ENCODE data around the gene METTL1.

Gene METTL1

DNA sequence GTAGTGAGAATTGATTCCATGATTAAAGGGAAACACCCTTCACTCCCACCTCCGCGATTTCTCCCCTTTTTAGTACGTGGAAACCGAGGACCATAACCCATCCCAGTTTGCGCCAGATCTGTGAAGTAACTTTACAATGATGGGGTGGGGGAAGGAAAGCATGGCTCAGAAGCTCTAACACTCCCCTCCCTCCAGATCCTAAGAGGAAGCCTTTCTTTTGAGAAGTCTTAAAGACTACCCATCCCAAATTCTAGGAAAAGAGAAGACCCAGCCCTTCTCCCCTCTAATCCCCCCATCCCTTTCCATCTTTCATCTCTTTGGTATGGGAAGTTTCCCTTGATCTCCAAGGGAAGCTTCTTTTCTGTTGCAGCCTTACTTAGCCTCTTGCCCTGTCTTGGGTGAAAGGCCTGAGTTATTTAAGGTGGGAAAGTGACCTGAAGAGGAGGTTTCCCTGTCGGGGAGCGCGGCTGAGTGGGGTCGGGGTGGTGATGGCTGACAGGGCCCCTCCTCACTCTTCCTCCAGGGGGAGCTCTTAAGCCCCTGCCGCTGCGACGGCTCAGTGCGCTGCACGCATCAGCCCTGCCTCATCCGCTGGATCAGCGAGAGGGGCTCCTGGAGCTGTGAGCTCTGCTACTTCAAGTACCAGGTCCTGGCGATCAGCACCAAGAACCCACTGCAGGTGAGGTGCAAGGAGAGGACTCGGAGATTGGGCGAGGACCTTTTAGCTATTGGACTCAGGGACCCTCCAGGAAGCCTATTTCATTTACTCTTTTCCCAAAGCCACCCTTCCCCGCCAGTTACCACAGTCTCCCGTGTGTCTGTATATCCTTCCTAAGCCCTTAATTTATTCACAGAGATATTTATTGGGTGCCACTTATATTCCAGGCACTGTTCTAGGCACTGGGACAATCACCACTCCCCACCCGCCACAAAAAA, 15.2 kb downstream of the METTL1 start:
- peak overlapping the region; percentile 84 for H3K4me3 Mint-ChIP-seq
- peak overlapping the region; percentile 86 for H3K27ac Mint-ChIP-seq
- no peaks in the 10 kb centered on the region for H3K9me3 Mint-ChIP-seq
- no peaks in the 10 kb centered on the region for H3K27me3 Mint-ChIP-seq
- peaks cover 51% of the 10 kb centered on the region for H3K36me3 Mint-ChIP-seq (ENCODE audit: low read depth)
- peak; percentile 81 for DNase-seq
- H3K4me1 Mint-ChIP-seq (ENCODE audit: low read depth): peaks cover 54% of the 10 kb centered on the region

DNA sequence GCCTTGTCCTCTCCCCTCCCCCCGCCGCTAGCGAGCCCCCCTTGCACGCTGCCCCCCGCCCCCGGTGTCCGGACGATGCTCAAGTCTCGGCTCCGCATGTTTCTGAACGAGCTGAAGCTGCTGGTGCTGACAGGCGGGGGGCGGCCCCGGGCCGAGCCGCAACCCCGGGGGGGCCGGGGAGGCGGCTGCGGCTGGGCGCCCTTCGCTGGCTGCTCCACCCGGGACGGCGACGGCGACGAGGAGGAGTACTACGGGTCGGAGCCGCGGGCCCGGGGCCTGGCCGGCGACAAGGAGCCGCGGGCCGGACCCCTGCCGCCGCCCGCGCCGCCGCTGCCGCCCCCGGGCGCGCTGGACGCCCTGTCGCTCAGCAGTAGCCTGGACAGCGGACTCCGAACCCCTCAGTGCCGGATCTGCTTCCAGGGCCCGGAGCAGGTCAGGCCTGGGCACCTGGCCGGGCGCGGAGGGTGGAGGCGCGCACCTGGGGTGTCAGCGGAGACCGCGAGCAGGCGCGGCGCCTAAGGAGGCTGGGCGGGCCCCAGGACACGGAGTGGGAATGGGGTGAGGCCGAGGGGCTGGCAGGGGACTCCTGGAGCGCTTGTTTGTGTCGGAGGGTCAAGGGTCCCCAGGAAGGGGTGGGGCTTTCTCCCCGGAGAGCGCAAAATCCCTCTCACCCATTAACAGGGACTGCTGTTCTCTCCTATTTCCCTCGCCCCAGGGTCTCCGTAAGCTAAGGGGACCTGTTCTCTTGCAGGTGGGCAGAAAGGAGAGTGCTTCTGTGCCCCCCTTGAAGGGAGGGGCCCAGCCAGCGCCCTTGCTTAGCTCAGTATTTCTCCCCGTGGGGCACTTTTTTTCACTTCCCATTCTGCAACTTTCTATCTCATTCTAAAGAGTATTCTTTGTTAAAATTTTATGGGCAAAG, 16.2 kb downstream of the METTL1 start:
- Mint-ChIP-seq H3K4me3 (peak overlapping the region; percentile 84), H3K27ac (peak overlapping the region; percentile 19), H3K9me3 (no peaks in the 10 kb centered on the region), H3K36me3 (ENCODE audit: low read depth) (peaks cover 51% of the 10 kb centered on the region), H3K4me1 (ENCODE audit: low read depth) (peaks cover 61% of the 10 kb centered on the region), H3K27me3 (no peaks in the 10 kb centered on the region)
- DNase-seq: peak; percentile 58

DNA sequence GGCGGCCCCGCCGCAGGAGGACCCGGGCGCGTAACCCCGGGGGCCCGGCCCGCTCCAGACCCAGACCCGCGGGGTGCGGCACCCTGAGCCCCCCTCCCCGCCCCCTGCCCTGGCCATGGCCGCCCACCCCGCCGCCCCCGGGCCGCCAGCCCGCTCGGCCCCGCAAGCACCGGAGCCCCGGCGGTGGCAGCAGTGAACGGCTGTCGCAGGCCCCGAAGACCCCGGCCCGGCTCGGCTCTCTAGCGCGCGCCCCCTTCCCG, 16.8 kb downstream of the METTL1 start:
- peaks cover 51% of the 10 kb centered on the region for H3K36me3 Mint-ChIP-seq (ENCODE audit: low read depth)
- no peaks in the 10 kb centered on the region for H3K27me3 Mint-ChIP-seq
- H3K4me3 Mint-ChIP-seq: peak overlapping the region; percentile 81
- no peak overlapping the region for H3K27ac Mint-ChIP-seq
- DNase-seq: no peak
- peaks cover 61% of the 10 kb centered on the region for H3K4me1 Mint-ChIP-seq (ENCODE audit: low read depth)
- no peaks in the 10 kb centered on the region for H3K9me3 Mint-ChIP-seq

DNA sequence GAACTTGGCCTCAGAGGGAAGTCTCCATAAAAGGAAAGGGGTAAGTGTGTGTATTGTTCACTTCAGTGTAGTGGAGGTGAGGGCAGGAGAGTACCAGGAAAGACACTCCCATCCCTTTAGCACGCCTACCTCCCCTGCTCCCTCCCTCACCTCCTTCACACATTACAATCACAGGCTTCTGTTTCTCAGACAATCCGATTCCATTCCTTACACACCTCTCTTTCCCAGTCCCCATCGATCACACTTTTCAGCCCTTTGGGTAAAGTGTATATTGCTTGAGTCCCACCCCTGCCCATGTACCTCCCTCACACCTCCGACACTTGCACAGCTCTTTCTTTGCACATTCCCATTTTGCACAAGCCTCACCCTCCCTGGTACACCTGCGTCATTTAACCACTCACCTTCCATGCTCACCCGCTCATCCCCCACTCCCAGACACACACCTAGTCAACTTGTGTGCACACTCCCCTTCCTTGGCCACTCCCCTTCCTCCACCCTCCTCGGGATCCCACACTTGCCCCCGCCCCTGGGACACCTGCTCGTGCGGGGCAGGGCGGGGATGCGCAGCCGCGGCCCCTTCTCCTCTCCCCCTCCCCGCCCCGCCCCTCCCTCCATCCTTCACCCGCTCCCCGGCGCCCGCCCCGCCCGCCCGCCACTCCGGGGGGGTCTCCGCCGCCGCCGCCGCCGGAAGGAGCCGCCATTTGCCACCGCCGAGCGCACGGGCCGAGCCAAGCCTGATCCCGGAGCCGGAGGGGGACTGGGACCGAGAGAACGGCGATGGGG, 17.3 kb downstream of the METTL1 start, which contains the start of gene MARCHF9:
Gene MARCHF9, plus strand, starts transcription at position 693 of the 783 bp plus-strand sequence. CDS start 426 bp downstream, outside the sequence.
- peak within 1 kb of the TSS; percentile 91 for H3K27ac Mint-ChIP-seq
- peaks cover 59% of the 10 kb centered on the region for H3K4me1 Mint-ChIP-seq (ENCODE audit: low read depth)
- no peaks in the 10 kb centered on the region for H3K9me3 Mint-ChIP-seq
- peak; percentile 87 for DNase-seq
- peak within 1 kb of the TSS; percentile 84 for H3K4me3 Mint-ChIP-seq
- peaks cover 50% of the 10 kb centered on the region for H3K36me3 Mint-ChIP-seq (ENCODE audit: low read depth)
- H3K27me3 Mint-ChIP-seq: no peaks in the 10 kb centered on the region

DNA sequence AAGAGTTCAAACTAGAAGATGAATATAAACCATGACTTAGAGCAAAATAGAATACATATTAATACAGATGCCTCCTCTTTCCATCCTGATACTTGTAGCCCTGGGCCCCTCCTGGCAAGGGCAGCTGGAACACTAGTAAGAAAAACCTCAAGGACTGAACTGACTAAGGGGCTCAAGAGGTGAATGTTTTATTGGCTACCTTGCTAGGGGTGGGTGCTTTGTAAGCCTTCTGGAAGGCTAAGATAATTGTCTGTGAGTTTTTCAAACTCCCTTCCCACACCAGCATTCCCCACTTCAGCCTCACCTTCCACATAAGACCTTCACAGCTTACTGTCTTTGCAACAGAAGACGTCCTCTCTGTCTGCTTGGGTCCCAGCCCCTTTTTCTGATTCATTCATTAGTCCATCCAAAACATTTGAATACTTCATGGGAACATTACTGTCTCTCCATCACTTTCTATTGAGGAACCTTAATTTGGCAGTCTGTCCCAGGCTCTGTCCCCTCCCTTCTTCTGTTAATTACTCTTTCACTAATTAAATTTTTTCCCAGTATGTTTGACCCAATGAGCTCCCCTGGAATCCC, 18.1 kb downstream of the METTL1 start:
- peaks cover 50% of the 10 kb centered on the region for H3K36me3 Mint-ChIP-seq (ENCODE audit: low read depth)
- DNase-seq: no peak
- H3K4me3 Mint-ChIP-seq: peak overlapping the region; percentile 81
- H3K27me3 Mint-ChIP-seq: no peaks in the 10 kb centered on the region
- peaks cover 58% of the 10 kb centered on the region for H3K4me1 Mint-ChIP-seq (ENCODE audit: low read depth)
- H3K27ac Mint-ChIP-seq: peak overlapping the region; percentile 91
- no peaks in the 10 kb centered on the region for H3K9me3 Mint-ChIP-seq

DNA sequence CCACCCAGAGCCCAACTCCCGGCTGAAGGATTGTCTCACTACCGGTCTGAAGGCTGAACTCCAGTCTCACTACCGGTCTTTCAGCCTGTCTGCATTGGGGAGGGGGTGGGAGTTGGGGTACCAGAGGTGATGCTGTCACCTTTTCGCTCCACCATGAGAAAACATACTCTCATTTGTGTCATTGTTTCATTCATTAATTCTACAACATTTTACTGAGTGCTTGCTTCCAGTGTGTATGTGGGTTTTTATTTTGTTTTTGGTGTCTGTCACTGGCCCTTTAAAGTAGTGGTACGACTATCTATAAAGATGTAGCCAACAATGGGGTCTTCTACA, 19.3 kb downstream of the METTL1 start:
- Mint-ChIP-seq H3K4me1 (ENCODE audit: low read depth) (peaks cover 59% of the 10 kb centered on the region), H3K4me3 (peak overlapping the region; percentile 95), H3K27ac (peak overlapping the region; percentile 97), H3K36me3 (ENCODE audit: low read depth) (peaks cover 50% of the 10 kb centered on the region), H3K9me3 (no peaks in the 10 kb centered on the region), H3K27me3 (no peaks in the 10 kb centered on the region)
- DNase-seq: no peak

DNA sequence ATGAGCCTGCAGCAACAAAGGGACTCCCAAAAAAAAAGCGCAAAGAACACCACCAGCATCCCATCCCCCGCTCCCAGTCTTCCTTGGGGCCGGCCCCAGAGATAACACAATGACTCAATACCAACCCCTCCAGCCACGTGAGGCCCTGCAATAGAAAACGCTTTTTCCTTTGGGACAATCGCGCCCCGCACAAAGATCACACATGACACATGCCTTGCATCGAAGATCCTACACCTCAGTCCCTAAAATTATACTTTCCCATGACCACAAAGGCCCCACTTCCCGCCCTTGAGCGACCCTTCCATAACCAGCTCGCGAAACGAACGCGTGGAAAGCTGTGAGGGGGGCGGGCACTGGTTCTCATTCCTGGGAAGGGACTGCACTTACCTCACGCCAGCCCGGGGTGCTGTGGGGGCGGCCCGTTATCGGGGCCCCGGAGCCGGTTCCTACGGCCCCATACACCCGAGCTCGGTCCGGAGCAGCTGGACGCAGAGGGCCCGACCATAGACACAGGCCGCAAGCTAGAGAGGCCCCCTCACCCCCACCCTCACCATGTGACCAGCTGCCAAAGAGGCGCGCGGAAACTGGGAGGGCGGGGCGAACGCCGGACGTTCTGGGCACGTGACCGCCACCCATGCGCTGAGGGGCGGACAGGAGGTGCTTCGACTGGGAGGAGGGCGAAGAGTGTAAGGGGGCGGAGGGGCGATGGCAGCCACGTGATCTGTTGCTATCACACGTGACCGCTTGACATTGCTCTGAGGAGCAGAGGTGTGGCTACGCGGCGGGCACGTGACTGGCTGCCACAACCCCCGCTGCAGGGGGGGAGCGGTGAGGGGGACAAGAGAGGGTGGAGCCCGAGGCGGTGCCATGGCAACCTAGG, 19.9 kb downstream of the METTL1 start, which contains the start of gene CDK4:
Gene CDK4, minus strand, starts transcription at position 523 of the 880 bp plus-strand sequence. CDS start 593 bp downstream, outside the sequence.
- H3K36me3 Mint-ChIP-seq (ENCODE audit: low read depth): peaks cover 53% of the 10 kb centered on the region
- no peaks in the 10 kb centered on the region for H3K27me3 Mint-ChIP-seq
- no peaks in the 10 kb centered on the region for H3K9me3 Mint-ChIP-seq
- DNase-seq: peak; percentile 98
- H3K27ac Mint-ChIP-seq: peak within 1 kb of the TSS; percentile 97
- peak within 1 kb of the TSS; percentile 95 for H3K4me3 Mint-ChIP-seq
- peaks cover 58% of the 10 kb centered on the region for H3K4me1 Mint-ChIP-seq (ENCODE audit: low read depth)

DNA sequence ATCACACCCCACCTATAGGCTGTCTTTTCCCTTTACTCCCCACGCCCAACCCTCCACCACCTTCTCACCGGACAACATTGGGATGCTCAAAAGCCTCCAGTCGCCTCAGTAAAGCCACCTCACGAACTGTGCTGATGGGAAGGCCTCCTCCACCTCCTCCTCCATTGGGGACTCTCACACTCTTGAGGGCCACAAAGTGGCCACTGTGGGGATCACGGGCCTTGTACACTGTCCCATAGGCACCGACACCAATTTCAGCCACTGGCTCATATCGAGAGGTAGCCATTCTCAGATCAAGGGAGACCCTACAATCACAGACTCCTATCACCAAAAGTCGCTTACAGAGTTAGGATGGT, 20.5 kb downstream of the METTL1 start:
- Mint-ChIP-seq H3K4me3 (peak overlapping the region; percentile 95), H3K4me1 (ENCODE audit: low read depth) (peaks cover 56% of the 10 kb centered on the region), H3K36me3 (ENCODE audit: low read depth) (peaks cover 55% of the 10 kb centered on the region), H3K27ac (peak overlapping the region; percentile 97), H3K9me3 (no peaks in the 10 kb centered on the region), H3K27me3 (no peaks in the 10 kb centered on the region)
- peak; percentile 45 for DNase-seq

DNA sequence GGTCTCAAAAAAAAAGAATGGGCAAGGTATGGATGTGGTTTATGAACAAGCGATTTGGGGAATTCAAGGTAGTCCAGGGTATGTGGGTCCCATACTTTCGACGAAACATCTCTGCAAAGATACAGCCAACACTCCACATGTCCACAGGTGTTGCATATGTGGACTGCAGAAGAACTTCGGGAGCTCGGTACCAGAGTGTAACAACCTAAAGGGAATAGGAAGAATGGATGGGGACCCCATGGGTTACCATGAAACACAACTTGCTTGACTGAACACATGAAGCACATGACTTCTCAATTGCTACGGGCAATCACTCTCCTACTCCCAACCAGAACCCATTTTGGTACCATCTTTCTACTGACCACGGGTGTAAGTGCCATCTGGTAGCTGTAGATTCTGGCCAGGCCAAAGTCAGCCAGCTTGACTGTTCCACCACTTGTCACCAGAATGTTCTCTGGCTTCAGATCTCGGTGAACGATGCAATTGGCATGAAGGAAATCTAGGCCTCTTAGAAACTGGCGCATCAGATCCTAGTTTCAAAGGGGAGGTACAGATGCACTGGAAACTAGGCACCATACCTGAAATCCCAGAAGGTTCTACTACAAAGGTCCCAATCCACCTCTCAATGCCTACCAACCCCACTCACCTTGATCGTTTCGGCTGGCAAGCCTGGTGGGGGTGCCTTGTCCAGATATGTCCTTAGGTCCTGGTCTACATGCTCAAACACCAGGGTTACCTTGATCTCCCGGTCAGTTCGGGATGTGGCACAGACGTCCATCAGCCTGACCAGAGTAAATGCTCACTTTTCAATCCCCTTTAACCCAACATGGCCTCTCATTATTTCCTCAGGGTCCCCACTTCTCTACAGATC, 21.1 kb downstream of the METTL1 start:
- peaks cover 57% of the 10 kb centered on the region for H3K4me1 Mint-ChIP-seq (ENCODE audit: low read depth)

DNA sequence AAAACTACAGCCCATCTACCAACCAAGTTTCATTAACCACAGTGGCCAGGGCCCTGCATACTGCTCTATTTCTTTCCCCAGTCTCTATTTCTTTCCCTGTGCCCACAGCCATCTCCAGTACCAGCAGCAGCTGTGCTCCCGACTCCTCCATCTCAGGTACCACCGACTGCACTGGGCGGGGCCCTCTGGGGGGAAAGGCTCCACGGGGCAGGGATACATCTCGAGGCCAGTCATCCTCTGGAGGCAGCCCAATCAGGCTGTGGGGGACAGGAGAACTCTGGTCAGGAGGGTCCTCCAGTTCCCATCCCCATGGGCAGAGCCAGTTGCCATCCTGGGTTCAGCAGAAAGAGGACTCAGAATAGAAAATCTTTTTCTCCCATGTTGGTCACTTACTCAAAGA, 22.8 kb downstream of the METTL1 start:
- H3K27me3 Mint-ChIP-seq: no peaks in the 10 kb centered on the region
- peaks cover 66% of the 10 kb centered on the region for H3K4me1 Mint-ChIP-seq (ENCODE audit: low read depth)
- H3K9me3 Mint-ChIP-seq: no peaks in the 10 kb centered on the region
- H3K4me3 Mint-ChIP-seq: peak overlapping the region; percentile 14
- H3K36me3 Mint-ChIP-seq (ENCODE audit: low read depth): peaks cover 72% of the 10 kb centered on the region
- DNase-seq: no peak
- peak overlapping the region; percentile 85 for H3K27ac Mint-ChIP-seq

More for the DNA sequence above, 21.1 kb downstream of the METTL1 start:
- Mint-ChIP-seq H3K36me3 (ENCODE audit: low read depth) (peaks cover 61% of the 10 kb centered on the region), H3K4me3 (peak overlapping the region; percentile 95), H3K27ac (peak overlapping the region; percentile 97), H3K27me3 (no peaks in the 10 kb centered on the region), H3K9me3 (no peaks in the 10 kb centered on the region)
- DNase-seq: no peak

DNA sequence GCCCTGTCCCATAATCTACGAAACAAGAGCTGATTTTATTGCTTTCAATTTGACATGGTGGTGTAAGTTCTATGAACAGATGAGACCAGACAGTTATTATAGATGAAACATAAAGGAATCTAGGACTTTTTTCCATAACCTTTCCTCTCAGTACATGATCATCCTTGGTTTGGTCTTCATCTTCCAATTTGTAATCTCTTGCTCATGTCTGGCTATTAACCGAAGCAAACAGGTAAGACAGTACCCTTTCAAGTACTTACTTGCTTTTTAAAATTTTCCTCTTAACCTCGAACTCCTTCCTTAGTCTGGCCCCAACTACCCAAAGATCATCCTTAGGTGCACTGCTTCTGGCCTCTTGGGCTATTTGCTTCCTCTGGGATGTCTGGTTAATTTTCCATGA, 25.9 kb downstream of the METTL1 start:
- H3K27me3 Mint-ChIP-seq: no peaks in the 10 kb centered on the region
- no peak for DNase-seq
- peak overlapping the region; percentile 93 for H3K4me3 Mint-ChIP-seq
- peak overlapping the region; percentile 96 for H3K27ac Mint-ChIP-seq
- H3K36me3 Mint-ChIP-seq (ENCODE audit: low read depth): peaks cover 69% of the 10 kb centered on the region
- H3K4me1 Mint-ChIP-seq (ENCODE audit: low read depth): peaks cover 66% of the 10 kb centered on the region
- H3K9me3 Mint-ChIP-seq: no peaks in the 10 kb centered on the region

DNA sequence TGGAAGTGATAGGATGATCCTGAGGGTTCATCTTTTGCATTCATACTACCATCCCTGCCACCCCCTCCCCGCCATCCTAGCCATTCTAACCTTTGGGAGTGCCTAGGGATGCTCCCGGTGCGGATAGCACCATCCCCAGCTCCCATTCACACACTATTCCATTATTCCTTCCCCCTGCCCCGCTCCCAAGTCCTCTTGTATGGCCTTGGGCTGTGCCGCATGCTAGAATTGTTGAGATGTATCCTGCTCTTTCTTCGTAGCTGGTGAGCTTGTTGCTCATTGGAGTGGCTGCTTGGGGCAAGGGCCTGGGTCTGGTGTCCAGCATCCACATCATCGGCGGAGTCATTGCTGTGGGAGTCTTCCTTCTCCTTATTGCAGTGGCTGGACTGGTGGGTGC, 26.4 kb downstream of the METTL1 start:
- peak; percentile 47 for DNase-seq
- H3K9me3 Mint-ChIP-seq: no peaks in the 10 kb centered on the region
- peaks cover 66% of the 10 kb centered on the region for H3K4me1 Mint-ChIP-seq (ENCODE audit: low read depth)
- peaks cover 67% of the 10 kb centered on the region for H3K36me3 Mint-ChIP-seq (ENCODE audit: low read depth)
- H3K27ac Mint-ChIP-seq: peak overlapping the region; percentile 96
- no peaks in the 10 kb centered on the region for H3K27me3 Mint-ChIP-seq
- H3K4me3 Mint-ChIP-seq: peak overlapping the region; percentile 93
